HFF-Myc (cell line): ENCODE measurements around the gene TCEA2.

ENCODE experiments used
- DNase-seq: peaks from one replicate; pipeline ENCODE4 v3.0.0-alpha.2; 2011; ENCODE audit warnings: low read depth; ENCODE audit errors: extremely low read depth
- H3K4me3 ChIP-seq: replicated peaks from 2 replicates; pipeline ENCODE4 v1.5.1; 2011; ENCODE audit warnings: low read depth, mild to moderate bottlenecking, control low read depth, low read length
- CTCF ChIP-seq: IDR thresholded peaks from 2 replicates; pipeline ENCODE4 v1.5.1; 2012; ENCODE audit warnings: mild to moderate bottlenecking, low read depth, low read length, control low read depth; ENCODE audit errors: missing control alignments

TCEA2 gene

GRCh38 chr20:64091770-64092169 is 28.8 kb downstream of the TCEA2 start:
- H3K4me3 ChIP-seq = no peak overlapping the region
- no peak for DNase-seq
- TF ChIP-seq CTCF = no peak

- H3K4me3 ChIP-seq = no peak overlapping the region
- no peak for DNase-seq
- no peak for TF ChIP-seq CTCF
Observed at GRCh38 chr20:64092258-64093012, 29.4 kb downstream of the TCEA2 start.

GRCh38 chr20:64093013-64093503 is 30.1 kb downstream of the TCEA2 start:
- no peak for DNase-seq
- TF ChIP-seq CTCF = no peak
- H3K4me3 ChIP-seq = no peak overlapping the region

GRCh38 chr20:64095455-64095854 is 32.5 kb downstream of the TCEA2 start:
- TF ChIP-seq CTCF = no peak
- H3K4me3 ChIP-seq = no peak overlapping the region
- no peak for DNase-seq

- TF ChIP-seq CTCF = no peak
- DNase-seq = no peak
- no peak overlapping the region for H3K4me3 ChIP-seq
Observed at GRCh38 chr20:64095927-64096326, 32.9 kb downstream of the TCEA2 start.

GRCh38 chr20:64096535-64096934 is 33.5 kb downstream of the TCEA2 start:
- DNase-seq = no peak
- no peak overlapping the region for H3K4me3 ChIP-seq
- TF ChIP-seq CTCF = no peak

GRCh38 chr20:64098471-64099013 is 35.5 kb downstream of the TCEA2 start:
- no peak overlapping the region for H3K4me3 ChIP-seq
- no peak for DNase-seq
- no peak for TF ChIP-seq CTCF
